Calu3 (cell line): ENCODE measurements around the gene COX4I2. TPM values are rescaled to one million over a fixed set of nuclear protein-coding genes. Genes with fewer than 3 reads are reported as not detected.

Source experiments
- BruUV-seq: library from RNA; stranded (reverse); fragments of 400-500 nt; replicated peaks from 2 replicates; lab custom pipeline; 2021; lab: Mats Ljungman, UMichigan
- CTCF ChIA-PET: fragments of 300-600 bp; sonication (Branson Sonifier 250); formaldehyde crosslinking; loops from one replicate; lab custom pipeline; 2022; ENCODE audit warnings: antibody characterized with exemption; lab: Charles Lee
- DNase-seq: peaks from one replicate; pipeline ENCODE4 v3.0.0; 2022
- H3K27ac Mint-ChIP-seq: one replicate; pipeline ENCODE4 v1.8.0; 2022; ENCODE audit warnings: mixed read lengths; ENCODE audit not compliant: unreplicated experiment
- H3K27me3 Mint-ChIP-seq: one replicate; pipeline ENCODE4 v1.8.0; 2022; ENCODE audit warnings: mixed read lengths; ENCODE audit not compliant: unreplicated experiment
- H3K36me3 Mint-ChIP-seq: one replicate; pipeline ENCODE4 v1.8.0; 2022; ENCODE audit warnings: mild to moderate bottlenecking, moderate library complexity, mixed read lengths; ENCODE audit not compliant: insufficient read depth, unreplicated experiment
- H3K4me1 Mint-ChIP-seq: one replicate; pipeline ENCODE4 v1.8.0; 2022; ENCODE audit warnings: mild to moderate bottlenecking, low read depth, mixed read lengths; ENCODE audit not compliant: unreplicated experiment
- H3K4me3 Mint-ChIP-seq: one replicate; pipeline ENCODE4 v1.8.0; 2022; ENCODE audit warnings: mild to moderate bottlenecking, low read depth, moderate library complexity, mixed read lengths; ENCODE audit not compliant: unreplicated experiment
- H3K9me3 Mint-ChIP-seq: one replicate; pipeline ENCODE4 v1.8.0; 2022; ENCODE audit warnings: low read depth, mixed read lengths; ENCODE audit not compliant: unreplicated experiment
- intact Hi-C: fragments of 100-400 bp; cut with micrococcal nuclease; formaldehyde crosslinking; loops from one replicate; pipeline ENCODE4 v1.10.0; 2022; ENCODE audit not compliant: unreplicated experiment
- total RNA-seq: library from RNA; stranded (reverse); gene quantifications from 2 replicates; pipeline ENCODE4 v1.2.3, GENCODE V29; 2022
- TF ChIP-seq, protein P1 (sequence below): fragments of 200-600 bp; IDR thresholded peaks from one replicate; pipeline ENCODE4 v1.8.0; 2022; ENCODE audit warnings: antibody characterized with exemption; ENCODE audit not compliant: unreplicated experiment

COX4I2 gene
- total RNA-seq, 1 experiment from 2014 or later, result not detected

DNA sequence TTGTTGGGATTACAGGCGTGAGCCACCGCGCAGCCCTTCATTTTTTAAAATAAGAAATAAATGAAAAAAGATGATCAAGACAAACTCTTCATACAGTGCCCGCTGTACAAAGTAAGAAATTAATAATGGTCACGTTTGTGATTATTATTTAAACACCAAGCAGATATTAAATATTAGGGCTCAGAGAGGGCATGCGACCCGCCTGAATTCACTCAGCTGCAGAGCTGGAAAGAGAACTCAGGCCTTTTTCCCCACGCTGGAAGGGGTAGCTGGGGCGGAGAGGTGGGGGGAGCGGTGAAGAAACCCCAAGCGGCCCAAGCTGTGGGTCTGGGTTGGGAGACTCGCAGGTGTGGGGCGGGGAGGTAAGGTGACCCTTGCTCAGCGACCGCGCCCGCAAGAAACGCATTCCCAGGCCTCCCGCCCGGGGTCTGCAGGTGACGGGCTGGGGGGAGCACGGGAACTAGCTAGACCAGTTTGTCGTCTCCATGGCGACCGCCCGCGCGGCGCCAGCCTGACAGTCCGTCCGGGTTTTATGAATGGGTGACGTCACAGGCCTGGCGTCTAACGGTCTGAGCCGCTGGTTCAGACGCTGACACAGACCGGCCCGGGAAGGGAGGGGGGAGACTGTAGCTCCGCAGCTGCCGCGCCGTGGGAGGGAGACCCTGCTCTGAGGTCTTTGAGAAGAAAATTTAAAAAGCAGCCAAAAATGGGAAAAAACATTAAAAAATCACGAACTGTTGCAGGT is 33.7 kb upstream of the COX4I2 start:
- no TSS peak for BruUV-seq
- H3K4me1 Mint-ChIP-seq, result peaks cover 33% of the 10 kb centered on the region
- intact Hi-C loops, result no loop called here
- peak overlapping the region; percentile 98 for H3K4me3 Mint-ChIP-seq
- peaks cover 80% of the 10 kb centered on the region for H3K36me3 Mint-ChIP-seq
- CTCF ChIA-PET, result interaction anchor here (0.8 to 3.7 kb wide), 12 partner anchors 8 to 119 kb away, joined by 3 to 57 read pairs (median 20); partner anchors contain the start of gene BCL2L1
- H3K27me3 Mint-ChIP-seq, result peaks cover 11% of the 10 kb centered on the region
- peak; percentile 100 for DNase-seq
- H3K9me3 Mint-ChIP-seq, result no peaks in the 10 kb centered on the region
- TF ChIP-seq, protein P1, sequence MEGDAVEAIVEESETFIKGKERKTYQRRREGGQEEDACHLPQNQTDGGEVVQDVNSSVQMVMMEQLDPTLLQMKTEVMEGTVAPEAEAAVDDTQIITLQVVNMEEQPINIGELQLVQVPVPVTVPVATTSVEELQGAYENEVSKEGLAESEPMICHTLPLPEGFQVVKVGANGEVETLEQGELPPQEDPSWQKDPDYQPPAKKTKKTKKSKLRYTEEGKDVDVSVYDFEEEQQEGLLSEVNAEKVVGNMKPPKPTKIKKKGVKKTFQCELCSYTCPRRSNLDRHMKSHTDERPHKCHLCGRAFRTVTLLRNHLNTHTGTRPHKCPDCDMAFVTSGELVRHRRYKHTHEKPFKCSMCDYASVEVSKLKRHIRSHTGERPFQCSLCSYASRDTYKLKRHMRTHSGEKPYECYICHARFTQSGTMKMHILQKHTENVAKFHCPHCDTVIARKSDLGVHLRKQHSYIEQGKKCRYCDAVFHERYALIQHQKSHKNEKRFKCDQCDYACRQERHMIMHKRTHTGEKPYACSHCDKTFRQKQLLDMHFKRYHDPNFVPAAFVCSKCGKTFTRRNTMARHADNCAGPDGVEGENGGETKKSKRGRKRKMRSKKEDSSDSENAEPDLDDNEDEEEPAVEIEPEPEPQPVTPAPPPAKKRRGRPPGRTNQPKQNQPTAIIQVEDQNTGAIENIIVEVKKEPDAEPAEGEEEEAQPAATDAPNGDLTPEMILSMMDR, result no peak
- H3K27ac Mint-ChIP-seq, result peak overlapping the region; percentile 96

DNA sequence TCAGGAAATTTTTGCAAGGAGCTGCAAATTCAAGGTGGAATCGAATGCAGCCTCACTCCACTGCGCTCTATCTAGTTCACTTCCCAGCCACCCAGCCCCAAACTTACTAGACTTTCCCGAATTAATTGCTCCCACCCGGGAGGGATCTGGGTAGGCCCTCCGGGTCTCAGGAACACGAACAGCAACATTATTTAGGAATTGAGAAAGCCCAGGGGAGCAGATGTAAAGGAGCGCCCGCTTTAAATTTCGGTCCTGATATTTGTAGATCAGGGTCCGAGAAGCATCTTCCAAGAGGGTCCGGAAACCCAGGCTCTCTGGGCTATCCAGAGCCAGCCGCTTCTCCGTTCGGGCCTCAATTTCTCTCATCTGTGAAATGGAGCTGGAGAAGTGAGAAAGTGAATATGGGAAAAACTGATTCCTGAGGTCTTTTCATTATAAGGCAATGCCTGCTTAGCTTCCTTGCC is 33.1 kb upstream of the COX4I2 start:
- Mint-ChIP-seq H3K36me3 (peaks cover 85% of the 10 kb centered on the region), H3K4me1 (peaks cover 33% of the 10 kb centered on the region), H3K4me3 (peak overlapping the region; percentile 98), H3K27me3 (peaks cover 11% of the 10 kb centered on the region), H3K9me3 (no peaks in the 10 kb centered on the region), H3K27ac (peak overlapping the region; percentile 96)
- TSS peak; percentile 87 for BruUV-seq
- intact Hi-C loops, result no loop called here
- no peak for DNase-seq
- CTCF ChIA-PET, result interaction anchor here (0.8 to 3.7 kb wide), 11 partner anchors 8 to 55 kb away, joined by 3 to 57 read pairs (median 21); no protein-coding TSS in a partner anchor
- TF ChIP-seq, protein P1, result no peak

DNA sequence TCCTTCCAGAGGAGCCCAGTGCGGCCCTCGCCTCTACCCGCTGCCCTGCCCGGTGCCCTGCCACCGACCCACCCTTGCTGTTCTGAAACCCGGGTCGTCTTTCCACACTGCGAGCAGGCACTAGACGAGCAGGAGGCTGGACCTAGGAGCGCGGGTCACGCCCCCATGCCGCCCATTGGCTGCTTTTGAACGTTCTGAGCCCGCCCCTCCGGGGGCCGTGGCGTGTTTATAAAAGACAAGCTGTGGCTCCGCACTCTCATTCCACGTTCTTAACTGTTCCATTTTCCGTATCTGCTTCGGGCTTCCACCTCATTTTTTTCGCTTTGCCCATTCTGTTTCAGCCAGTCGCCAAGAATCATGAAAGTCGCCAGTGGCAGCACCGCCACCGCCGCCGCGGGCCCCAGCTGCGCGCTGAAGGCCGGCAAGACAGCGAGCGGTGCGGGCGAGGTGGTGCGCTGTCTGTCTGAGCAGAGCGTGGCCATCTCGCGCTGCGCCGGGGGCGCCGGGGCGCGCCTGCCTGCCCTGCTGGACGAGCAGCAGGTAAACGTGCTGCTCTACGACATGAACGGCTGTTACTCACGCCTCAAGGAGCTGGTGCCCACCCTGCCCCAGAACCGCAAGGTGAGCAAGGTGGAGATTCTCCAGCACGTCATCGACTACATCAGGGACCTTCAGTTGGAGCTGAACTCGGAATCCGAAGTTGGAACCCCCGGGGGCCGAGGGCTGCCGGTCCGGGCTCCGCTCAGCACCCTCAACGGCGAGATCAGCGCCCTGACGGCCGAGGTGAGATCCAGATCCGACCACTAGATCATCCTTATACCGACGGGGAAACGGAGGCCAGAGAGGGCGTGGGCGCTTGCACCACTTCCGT is 32.4 kb upstream of the COX4I2 start, which contains the start of gene ID1:
Gene ID1, plus strand, starts transcription at position 259 of the 871 bp plus-strand sequence. Its CDS starts 99 bp downstream, at position 358.
- Mint-ChIP-seq H3K27me3 (peaks cover 11% of the 10 kb centered on the region), H3K27ac (peak within 1 kb of the TSS; percentile 96), H3K9me3 (no peaks in the 10 kb centered on the region), H3K4me1 (peaks cover 33% of the 10 kb centered on the region), H3K36me3 (peaks cover 83% of the 10 kb centered on the region), H3K4me3 (peak within 1 kb of the TSS; percentile 98)
- TF ChIP-seq, protein P1, result no peak
- peak; percentile 99 for DNase-seq
- CTCF ChIA-PET, result interaction anchor here (0.6 to 3.7 kb wide), 11 partner anchors 8 to 121 kb away, joined by 3 to 57 read pairs (median 21); no protein-coding TSS in a partner anchor
- BruUV-seq, result TSS peak; percentile 94
- intact Hi-C loops, result no loop called here
